ENCODE measurements around the gene SASS6. TPM values are rescaled to one million over a fixed set of nuclear protein-coding genes. Genes with fewer than 3 reads are reported as not detected.

The SASS6 gene
- total and polyA plus RNA-seq, 4 donors: 0.55 to 5.9 (median 1.3) TPM

DNA sequence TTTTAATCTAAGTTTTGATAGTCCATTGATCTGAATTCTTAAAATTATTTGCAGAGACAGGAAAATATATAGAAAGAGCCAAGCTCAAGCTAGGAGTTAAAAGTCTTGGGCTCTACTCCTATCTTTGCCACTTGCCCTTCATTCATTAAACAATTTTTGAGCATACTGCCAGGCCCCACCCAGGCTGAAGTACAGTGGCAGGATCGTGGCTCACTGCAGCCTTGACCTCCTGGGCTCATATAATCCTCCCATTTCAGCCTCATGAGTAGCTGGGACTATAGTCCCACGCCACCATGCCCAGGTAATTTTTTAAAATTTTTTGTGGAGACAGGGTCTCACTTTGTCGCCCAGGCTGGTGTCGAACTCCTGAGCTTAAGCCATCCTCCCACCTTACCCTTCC is 8.5 kb upstream of the SASS6 start:
- H3K27ac ChIP-seq (ENCODE audit: low read depth in 1 of 2, low read length in 2 of 2): no peak overlapping the region
- no peak for TF ChIP-seq NR2F2 (IDR thresholded peaks at IDR 0.05)
- no peak for TF ChIP-seq SP1 (IDR thresholded peaks at IDR 0.05)
- TF ChIP-seq, protein P1, sequence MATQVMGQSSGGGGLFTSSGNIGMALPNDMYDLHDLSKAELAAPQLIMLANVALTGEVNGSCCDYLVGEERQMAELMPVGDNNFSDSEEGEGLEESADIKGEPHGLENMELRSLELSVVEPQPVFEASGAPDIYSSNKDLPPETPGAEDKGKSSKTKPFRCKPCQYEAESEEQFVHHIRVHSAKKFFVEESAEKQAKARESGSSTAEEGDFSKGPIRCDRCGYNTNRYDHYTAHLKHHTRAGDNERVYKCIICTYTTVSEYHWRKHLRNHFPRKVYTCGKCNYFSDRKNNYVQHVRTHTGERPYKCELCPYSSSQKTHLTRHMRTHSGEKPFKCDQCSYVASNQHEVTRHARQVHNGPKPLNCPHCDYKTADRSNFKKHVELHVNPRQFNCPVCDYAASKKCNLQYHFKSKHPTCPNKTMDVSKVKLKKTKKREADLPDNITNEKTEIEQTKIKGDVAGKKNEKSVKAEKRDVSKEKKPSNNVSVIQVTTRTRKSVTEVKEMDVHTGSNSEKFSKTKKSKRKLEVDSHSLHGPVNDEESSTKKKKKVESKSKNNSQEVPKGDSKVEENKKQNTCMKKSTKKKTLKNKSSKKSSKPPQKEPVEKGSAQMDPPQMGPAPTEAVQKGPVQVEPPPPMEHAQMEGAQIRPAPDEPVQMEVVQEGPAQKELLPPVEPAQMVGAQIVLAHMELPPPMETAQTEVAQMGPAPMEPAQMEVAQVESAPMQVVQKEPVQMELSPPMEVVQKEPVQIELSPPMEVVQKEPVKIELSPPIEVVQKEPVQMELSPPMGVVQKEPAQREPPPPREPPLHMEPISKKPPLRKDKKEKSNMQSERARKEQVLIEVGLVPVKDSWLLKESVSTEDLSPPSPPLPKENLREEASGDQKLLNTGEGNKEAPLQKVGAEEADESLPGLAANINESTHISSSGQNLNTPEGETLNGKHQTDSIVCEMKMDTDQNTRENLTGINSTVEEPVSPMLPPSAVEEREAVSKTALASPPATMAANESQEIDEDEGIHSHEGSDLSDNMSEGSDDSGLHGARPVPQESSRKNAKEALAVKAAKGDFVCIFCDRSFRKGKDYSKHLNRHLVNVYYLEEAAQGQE (IDR thresholded peaks at IDR 0.05): no peak
- TF ChIP-seq HNF4G (IDR thresholded peaks at IDR 0.05): no peak
- no peak for TF ChIP-seq RAD21 (IDR thresholded peaks at IDR 0.05)
- no peak for TF ChIP-seq FOXA1 (IDR thresholded peaks at IDR 0.05)
- TF ChIP-seq, protein P2, sequence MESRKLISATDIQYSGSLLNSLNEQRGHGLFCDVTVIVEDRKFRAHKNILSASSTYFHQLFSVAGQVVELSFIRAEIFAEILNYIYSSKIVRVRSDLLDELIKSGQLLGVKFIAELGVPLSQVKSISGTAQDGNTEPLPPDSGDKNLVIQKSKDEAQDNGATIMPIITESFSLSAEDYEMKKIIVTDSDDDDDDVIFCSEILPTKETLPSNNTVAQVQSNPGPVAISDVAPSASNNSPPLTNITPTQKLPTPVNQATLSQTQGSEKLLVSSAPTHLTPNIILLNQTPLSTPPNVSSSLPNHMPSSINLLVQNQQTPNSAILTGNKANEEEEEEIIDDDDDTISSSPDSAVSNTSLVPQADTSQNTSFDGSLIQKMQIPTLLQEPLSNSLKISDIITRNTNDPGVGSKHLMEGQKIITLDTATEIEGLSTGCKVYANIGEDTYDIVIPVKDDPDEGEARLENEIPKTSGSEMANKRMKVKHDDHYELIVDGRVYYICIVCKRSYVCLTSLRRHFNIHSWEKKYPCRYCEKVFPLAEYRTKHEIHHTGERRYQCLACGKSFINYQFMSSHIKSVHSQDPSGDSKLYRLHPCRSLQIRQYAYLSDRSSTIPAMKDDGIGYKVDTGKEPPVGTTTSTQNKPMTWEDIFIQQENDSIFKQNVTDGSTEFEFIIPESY (IDR thresholded peaks at IDR 0.05): no peak
- TF ChIP-seq, protein P3, sequence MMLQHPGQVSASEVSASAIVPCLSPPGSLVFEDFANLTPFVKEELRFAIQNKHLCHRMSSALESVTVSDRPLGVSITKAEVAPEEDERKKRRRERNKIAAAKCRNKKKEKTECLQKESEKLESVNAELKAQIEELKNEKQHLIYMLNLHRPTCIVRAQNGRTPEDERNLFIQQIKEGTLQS (IDR thresholded peaks at IDR 0.05): no peak
- TF ChIP-seq RXRA (IDR thresholded peaks at IDR 0.05): no peak
- H3K27me3 ChIP-seq (ENCODE audit: control insufficient read depth in 4 of 4, insufficient read depth in 4 of 4, low read length in 3 of 4): no peaks in the 10 kb centered on the region
- H3K9ac ChIP-seq (ENCODE audit: low read depth in 1 of 2, low read length in 2 of 2): no peak overlapping the region
- H3K9me3 ChIP-seq (ENCODE audit: control insufficient read depth in 4 of 4, low read length in 3 of 4): no peaks in the 10 kb centered on the region
- 81% methylated on average over 4 of the region's 4 CpGs for WGBS
- no peak overlapping the region for H3K4me3 ChIP-seq (ENCODE audit: low read depth in 1 of 3, low read length in 3 of 3)
- peaks cover 9 to 77% (median 70%) of the 10 kb centered on the region in 4 donors for H3K36me3 ChIP-seq (ENCODE audit: control insufficient read depth in 4 of 4, insufficient read depth in 3 of 4, low read depth in 1 of 4, low read length in 3 of 4)
- no peak for DNase-seq (ENCODE audit: low spot score)
- H3K4me1 ChIP-seq (ENCODE audit: control insufficient read depth in 4 of 4, insufficient read depth in 4 of 4, low read length in 3 of 4): no peaks in the 10 kb centered on the region

GRCh38 chr1:100137602-100138001 is 4.9 kb upstream of the SASS6 start:
- Histone ChIP-seq H3K27ac (ENCODE audit: low read depth in 1 of 2, low read length in 2 of 2) (no peak overlapping the region), H3K27me3 (ENCODE audit: control insufficient read depth in 4 of 4, insufficient read depth in 4 of 4, low read length in 3 of 4) (no peaks in the 10 kb centered on the region), H3K4me3 (ENCODE audit: low read depth in 1 of 3, low read length in 3 of 3) (no peak overlapping the region), H3K9ac (ENCODE audit: low read depth in 1 of 2, low read length in 2 of 2) (no peak overlapping the region), H3K36me3 (ENCODE audit: control insufficient read depth in 4 of 4, insufficient read depth in 3 of 4, low read depth in 1 of 4, low read length in 3 of 4) (peaks cover 9 to 48% (median 41%) of the 10 kb centered on the region in 4 donors), H3K9me3 (ENCODE audit: control insufficient read depth in 4 of 4, low read length in 3 of 4) (no peaks in the 10 kb centered on the region), H3K4me1 (ENCODE audit: control insufficient read depth in 4 of 4, insufficient read depth in 4 of 4, low read length in 3 of 4) (peaks cover 4 to 14% (median 8%) of the 10 kb centered on the region in 4 donors)
- DNase-seq (ENCODE audit: low spot score): no peak
- no peak for TF ChIP-seq SP1 (IDR thresholded peaks at IDR 0.05)
- TF ChIP-seq, protein P1 (IDR thresholded peaks at IDR 0.05): no peak
- TF ChIP-seq, protein P3 (IDR thresholded peaks at IDR 0.05): no peak
- no peak for TF ChIP-seq YY1 (IDR thresholded peaks at IDR 0.05)
- WGBS: 99% methylated on average over 2 of the region's 2 CpGs
